Measurements from ENCODE around the gene XAGE2.
A peak's percentile ranks its signal among the peaks of the same experiment; 100 is the strongest.
"Not testable (repeated sequence)": the region's sequence is repeated elsewhere in the genome, so short reads cannot be mapped to it uniquely, and the experiment has no call there.

The XAGE2 gene, protein sequence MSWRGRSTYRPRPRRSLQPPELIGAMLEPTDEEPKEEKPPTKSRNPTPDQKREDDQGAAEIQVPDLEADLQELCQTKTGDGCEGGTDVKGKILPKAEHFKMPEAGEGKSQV

DNA sequence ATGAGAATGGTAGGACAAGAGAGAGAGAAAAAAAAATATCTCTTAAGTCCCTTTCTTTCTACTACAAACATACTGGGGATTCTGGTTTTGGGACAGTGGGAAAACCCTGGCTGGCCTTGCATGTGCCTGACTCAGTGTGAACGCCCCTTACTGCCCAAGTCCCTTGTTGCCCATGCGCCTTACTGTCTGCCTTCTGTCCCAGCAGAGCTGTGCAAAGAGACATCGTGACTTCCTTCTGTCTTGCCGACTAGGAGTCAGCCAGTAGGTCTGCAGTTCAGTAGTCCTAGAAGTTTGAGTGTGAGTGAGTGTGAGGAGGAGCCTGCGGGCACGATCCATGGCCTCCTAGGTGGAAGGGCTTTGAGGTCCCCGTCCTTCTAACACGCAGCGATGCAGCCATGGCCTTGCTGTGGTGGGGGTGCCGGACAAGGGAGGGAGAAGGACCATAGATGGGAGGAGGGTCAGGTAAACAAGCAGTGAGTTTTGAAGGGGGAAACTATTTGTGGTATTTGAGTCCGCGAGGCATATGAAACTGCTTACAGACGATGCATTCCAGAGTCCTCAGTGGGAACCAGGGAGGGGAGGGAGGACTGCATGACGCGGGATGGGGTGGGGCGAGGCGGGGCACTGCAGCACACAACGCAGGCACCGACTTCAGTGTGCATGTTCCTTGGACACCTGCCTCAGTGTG lies at the start of gene XAGE2:
Gene XAGE2, plus strand, starts transcription at position 654 of the 688 bp plus-strand sequence. CDS start 994 bp downstream, outside the sequence.
- FAIRE-seq (no peak), DNase-seq (ENCODE audit: low spot score) (no peak)

DNA sequence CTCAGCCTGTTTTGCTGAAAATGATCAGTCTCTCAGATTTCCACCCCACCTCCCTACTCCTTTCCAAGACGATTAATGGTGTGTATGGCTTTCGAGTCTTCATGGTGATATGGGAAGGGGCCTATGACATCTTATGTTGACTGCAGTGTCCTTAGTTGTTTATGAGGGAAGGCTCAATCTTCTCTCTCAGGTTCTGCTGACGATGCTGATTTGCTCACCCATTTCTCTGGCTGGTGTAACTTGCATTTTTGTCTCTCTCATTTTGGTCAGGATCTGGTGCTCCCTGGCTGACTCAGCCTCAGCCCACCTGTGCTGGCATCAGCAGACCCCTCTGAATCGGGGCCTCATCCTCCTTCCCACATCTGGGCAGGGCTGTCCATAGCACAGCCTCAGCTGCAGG lies 31.4 kb upstream of the XAGE2 start:
- DNase-seq (ENCODE audit: low spot score): no peak
- no peak for FAIRE-seq

DNA sequence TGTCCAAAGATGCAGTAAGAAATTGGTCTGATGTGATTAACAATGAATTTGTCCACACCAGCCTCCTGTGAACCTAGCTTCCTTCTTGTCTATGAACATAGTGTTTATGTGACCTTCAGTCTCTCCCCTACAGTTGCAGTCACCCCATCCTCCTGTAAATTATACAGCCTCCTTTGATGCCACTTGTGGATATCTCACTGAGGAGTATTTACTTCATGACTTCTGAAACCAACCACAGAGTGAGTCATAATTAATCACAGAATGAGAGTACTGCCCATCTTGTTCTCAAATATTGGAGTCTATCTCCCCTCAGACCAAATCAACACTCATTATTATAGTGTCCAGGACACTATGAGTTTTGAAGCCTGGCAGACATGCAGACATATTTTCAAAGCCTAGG lies 27.3 kb upstream of the XAGE2 start:
- DNase-seq (ENCODE audit: low spot score): peak; percentile 30
- FAIRE-seq: no peak

DNA sequence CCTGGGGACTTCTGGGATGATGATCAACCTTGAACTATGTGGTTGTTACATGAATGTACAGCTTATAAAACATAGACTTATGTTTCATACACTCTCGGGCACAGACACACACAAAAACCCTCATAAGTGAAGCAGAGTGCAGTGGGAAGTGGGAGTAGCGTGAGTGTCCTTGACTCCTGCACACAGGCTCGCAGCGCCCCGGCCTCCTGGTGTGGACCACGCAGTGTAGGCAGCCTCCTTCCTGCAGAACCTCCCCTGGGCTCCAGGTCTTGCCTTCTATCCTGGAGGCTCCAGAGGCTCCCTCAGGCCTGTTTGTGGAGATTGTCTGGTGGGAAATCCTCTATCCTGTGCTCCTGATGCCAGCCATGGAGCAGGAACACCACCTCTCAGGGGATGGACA lies 25.7 kb upstream of the XAGE2 start:
- not testable (repeated sequence) for DNase-seq (ENCODE audit: low spot score); FAIRE-seq

DNA sequence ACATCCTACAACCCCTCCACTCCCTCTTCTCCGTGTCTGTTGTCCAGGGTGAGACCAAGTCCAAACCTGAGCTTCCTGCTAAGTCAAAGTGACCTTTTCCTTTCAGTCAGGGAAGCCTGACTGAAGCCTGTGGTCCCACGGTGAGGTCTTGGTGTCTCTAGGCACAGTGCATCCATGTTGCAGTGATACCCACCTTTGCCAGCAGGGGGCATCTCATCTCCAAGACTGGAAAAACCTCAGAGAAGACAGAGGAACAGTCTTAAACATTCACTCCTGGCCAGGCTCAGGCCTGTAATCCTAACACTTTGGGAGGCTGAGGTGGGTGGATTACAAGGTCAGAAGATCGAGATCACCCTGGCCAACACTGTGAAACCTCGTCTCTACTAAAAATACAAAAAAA lies 23.4 kb upstream of the XAGE2 start:
- DNase-seq (ENCODE audit: low spot score): not testable (repeated sequence)

DNA sequence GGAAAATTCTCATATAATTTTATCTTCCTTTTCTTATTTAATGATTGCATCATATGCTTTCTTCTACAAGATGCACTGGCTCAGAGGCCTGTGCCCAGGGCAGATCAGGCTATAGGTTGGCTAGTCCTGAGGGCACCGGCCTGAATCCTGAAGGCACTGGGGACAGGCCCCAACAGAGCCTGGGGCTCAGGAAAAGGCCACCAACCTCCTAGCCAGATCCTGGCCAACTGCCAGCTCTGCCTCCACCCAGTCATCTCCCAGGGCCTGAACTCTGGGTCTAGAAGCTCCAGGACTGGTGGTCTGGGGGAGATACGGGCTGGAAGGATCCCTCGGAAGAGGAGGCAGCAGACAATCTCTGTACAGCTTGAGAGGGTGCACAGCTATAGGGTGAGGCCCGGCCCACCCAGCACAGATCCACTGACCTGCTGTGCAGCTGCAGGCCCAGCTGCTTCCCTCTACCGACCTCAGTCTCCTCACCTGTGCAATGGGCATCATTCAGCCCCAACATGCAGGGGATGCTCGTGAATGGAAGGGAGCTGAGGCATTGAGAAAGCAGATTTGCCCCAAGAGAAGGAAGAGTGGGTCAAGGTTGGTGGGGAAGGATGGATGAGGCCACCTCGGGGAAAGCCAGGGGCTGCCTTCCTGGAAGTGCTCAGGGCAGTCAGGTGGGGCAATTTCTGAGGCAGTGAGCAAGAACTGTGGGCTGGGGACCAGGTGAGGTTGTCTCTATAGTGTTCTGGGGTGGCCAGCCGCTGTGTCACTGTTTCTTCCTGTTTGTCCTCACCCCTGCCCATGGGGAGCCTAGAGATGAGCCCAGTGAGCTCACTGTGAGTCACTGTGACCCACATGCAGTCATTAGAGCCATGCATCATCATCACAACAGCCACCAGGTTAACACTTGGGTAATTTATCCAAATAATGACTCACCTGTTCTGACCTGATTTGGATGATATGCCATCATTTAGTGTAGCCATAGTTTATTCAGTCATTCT lies 22.4 kb upstream of the XAGE2 start:
- FAIRE-seq: peak; percentile 84
- peak; percentile 31 for DNase-seq (ENCODE audit: low spot score)

More for the DNA sequence above, 23.4 kb upstream of the XAGE2 start:
- not testable (repeated sequence) for FAIRE-seq

DNA sequence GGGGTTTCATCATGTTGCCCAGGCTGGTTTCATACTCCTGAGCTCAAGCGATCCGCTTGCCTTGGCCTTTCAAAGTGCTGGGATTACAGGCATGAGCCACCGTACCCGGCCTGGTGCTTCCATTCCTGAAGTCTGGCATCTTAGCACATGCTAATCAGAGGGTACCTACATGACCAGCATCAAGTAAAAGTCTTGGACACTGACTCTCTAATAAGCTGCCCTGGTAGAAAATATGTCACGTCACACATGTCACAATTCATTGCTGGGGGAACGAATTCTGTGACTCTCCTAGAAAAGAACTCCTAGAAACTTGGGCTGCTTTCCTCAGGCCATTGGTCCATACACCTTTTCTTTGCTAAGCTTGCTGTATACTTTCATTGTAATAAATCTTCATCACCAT lies 19.1 kb upstream of the XAGE2 start:
- no peak for FAIRE-seq
- DNase-seq (ENCODE audit: low spot score): no peak

DNA sequence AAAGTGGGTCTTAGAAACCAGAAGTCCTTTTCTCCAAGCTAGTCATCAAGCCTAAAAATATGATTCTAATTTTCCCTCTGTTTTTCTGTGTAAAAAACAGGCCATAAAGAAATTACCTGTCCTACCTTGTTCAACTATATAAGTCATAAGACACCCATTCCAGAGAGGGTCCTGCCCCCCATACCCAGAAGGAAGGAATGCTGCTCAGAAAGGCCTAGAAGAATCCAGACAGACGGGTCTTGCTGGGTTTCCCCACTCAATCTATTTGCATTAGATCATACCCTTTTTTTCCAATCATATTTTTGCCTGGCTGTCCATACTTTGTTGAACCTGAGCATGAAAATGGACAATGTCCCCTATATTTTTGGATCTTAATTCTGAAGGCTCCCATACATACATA lies 16.3 kb upstream of the XAGE2 start:
- FAIRE-seq (no peak), DNase-seq (ENCODE audit: low spot score) (no peak)

DNA sequence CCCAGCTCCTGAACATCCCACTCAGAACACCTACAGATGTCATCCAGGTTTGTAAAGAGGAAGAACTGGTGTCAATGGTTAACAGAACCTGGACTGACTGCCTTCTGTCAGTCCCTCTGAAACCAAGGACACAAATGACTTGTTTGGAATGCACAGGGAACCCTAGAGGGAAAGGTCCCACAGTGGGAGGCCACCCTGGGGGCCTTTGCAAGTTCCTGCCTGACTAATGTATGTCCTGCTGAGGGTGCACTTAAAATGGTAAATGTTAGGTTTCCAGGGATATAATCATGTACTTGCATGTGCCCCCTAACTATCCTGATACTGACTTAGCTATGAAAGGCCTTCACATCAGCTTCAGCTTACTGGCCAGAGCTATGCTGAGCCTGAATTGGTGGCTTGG lies 15.0 kb upstream of the XAGE2 start:
- DNase-seq (ENCODE audit: low spot score): no peak
- FAIRE-seq: no peak

DNA sequence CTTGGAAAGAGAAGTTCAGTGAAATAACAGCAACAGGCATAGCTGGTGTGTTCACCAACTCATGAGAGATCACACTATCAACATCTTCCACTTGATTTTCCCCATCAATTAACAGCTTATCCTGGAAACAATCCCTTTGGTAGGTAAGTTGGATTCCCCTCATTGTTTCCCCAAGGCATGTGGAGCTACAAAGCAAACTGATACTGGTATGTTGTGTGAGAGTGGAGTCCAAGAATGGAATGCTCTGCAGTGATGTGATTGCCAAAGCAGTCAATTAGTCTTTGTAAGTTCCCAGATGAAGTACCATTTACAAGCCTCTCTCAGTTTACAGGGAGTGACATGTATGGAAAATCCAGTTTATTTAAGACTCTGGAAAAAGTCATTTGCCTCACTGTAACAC lies 13.7 kb upstream of the XAGE2 start:
- no peak for DNase-seq (ENCODE audit: low spot score)
- no peak for FAIRE-seq

DNA sequence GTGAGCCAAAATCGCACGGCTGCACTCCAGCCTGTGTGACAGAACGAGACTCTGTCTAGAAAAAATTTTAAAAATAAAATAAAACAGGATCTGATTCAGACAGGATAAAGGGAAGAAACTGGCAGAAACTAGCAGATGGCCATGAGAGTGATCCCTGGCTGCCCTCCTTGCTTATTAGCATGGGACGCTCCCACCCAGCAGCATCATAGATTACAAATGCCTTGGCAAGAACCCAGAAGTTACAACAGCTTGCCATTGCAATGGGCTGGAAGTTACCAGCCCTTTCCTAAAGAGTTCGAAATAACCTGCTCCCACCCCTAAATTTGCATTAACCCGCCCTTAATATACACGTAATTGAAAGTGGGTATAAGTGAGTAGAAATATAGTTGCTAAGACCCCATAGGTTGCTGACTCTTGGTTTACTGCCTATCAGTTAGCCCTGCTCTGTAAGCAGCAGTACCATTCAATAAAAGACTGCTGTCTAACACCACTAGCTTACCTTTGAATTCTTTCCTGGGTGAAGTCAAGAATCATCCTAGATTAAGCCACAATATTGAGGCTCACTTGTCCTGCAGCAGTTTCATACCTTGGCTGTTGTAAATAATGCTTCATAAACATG lies 9.1 kb upstream of the XAGE2 start:
- no peak for DNase-seq (ENCODE audit: low spot score)

DNA sequence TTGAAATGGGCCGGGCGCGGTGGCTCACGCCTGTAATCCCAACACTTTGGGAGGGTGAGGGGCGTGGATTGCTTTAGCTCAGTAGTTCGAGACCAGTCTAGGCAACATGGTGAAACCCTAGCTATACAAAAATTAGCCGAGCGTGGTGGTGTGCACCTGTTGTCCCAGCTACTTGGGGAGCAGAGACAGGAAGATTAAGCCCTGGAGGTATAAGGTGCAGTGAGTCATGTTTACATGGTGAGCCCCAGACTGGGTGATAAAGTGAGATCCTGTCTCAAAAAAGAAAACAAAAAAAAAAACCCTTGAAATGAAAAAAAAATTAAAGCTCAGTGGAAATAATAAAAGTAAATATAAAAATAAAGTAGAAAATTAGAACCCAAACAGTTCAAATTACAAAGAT lies 6.9 kb upstream of the XAGE2 start:
- FAIRE-seq: no peak
- no peak for DNase-seq (ENCODE audit: low spot score)

More for the DNA sequence above, 9.1 kb upstream of the XAGE2 start:
- no peak for FAIRE-seq

DNA sequence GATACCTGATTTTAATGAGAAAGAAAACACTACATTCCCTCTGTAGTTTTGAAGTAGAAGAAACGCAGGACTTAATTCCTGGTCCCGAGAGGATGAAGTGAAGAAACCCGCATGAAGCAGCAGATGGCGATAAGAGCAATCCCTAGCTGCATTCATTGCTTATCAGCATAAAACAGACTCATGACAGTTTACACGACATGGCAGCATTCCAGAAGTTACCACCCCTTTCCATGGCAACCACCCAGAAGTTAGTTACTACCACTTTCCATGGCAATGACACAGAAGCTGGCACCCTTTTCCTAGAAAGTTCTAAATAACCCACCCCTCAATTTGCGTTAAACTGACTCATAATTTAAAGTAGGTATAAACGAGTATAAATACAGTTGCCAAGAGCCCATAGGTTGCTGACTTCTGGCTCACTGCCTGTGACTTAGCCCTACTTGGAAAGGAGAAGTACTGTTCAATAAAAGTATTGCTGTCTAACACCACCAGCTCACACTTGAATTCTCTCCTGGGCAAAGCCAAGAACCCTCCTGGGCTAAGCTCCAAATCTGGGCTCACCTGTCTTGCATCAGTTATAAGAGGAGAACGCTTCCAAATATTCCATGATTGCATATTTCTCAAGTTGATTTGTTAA lies 5.5 kb upstream of the XAGE2 start:
- FAIRE-seq (no peak), DNase-seq (ENCODE audit: low spot score) (peak; percentile 23)

DNA sequence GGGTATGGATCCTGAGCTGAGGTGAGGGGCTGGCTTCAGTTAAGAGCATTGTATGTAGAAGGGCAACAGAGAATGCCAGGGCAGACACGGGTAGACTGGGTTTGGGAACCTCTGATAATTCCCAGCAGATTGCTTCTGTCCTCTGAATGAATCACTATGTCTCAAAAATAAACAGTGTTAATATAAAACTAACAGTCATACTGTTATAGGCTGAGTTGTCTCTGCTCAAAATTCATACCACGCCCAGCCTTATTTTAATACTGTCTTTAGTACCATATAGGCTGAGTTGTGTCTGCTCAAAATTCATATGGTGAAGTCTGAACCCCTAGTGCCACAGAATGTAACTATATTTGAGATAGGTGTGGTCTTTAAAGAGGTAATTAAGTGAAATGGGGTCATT lies 10.0 kb downstream of the XAGE2 start:
- no peak for DNase-seq (ENCODE audit: low spot score)
- FAIRE-seq: no peak

DNA sequence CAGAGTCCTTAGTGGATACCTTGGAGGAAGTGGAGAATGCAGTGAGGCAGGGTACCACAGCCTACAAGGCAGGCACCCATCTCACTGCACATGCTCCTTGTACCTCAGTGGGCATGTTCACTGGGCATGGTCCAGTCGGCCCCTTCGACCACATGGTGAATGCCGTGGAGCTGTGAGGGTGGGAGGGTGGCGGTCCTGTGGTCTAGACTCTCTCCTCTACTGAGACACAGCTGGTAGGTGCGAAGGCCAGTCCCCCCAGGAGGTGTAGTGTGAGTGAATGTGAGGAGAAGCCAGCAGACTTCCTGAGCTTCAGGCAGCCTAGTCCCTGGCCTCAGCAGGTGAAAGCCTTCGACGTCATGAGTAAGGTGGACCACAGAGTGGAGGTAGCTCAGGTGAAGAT lies 12.2 kb downstream of the XAGE2 start:
- DNase-seq (ENCODE audit: low spot score) (no peak), FAIRE-seq (no peak)

DNA sequence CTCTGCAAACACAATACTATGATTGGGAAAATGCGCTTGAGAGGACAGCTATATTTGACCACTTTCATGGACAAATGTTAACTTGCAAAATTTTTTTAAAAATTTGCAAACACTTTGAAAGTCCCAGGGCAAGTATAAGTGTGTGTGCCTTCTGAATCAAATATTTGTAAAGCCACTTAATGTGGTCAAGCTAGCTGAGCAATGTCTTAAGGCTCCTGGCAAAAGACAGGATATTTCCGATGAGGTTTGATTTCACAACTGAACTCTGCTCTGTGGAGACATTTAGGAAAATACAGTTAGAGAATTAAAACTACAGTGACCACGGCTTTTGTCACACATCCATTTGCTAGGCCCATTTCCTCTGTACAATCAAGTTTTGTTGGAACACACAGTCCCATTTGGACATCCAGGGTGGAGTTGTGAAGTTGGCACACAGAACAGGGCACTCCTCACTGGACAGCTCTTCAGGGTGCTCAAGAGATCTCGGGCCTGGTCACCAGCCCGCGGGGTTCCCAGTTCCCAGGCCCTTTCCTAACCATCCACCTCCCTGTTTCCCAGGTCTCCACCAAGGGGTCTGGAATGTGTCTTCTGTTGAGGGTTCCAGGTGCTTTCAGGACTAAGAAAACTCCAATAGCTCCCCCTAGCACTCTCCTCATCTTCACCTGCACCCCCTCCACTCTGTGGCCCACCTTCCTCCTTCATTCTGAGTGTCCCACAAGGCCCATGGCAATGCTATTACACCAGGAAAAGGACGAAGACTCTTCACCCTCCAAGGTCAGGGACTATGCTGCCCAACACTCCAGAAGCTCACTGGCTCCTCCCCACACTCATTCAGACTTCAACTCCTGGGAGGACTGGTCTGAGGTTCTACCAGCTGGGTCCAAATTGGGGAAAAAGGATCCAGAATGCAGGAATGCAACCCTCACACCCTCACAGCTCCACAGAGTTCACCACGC lies 41.9 kb downstream of the XAGE2 start:
- no peak for FAIRE-seq
- DNase-seq (ENCODE audit: low spot score): no peak

DNA sequence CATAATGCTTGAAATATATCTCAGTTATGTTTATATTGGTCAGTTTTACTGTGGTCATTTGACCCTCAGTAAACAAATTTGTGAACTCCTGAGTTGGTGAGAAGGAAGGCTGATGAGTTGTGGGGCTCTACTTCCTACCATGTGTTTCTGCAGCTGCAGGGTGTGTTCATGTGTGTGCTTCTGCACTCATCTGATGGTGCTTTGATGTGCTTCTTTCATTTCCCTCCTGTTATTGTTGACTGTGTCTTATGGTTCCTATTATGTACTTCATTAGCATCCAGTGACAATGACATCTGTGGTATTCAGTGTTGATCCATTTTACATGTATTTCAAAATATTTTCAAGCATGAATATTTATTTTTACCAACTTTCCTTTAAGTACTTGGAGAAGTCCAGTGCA lies 46.5 kb downstream of the XAGE2 start:
- DNase-seq (ENCODE audit: low spot score) (no peak), FAIRE-seq (no peak)

DNA sequence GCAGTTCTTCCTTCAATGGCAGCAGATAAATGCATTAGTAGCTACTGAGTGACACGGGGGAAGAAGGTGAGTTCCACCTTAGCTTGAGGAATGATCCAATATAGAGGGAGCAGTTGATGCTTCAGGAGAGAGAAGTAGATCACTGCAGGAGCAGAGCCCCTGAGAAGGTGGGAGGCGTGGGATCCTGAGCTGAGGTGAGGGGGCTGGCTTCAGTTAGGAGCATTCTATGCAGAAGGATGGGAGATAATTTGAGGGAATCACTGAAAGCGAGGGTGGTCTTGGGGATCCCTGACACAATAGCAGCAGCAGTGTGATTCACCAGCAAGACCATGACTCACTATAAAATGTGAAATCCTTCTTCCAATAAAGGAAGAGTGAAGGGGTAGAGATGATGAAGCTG lies 48.0 kb downstream of the XAGE2 start:
- FAIRE-seq (no peak), DNase-seq (ENCODE audit: low spot score) (no peak)

DNA sequence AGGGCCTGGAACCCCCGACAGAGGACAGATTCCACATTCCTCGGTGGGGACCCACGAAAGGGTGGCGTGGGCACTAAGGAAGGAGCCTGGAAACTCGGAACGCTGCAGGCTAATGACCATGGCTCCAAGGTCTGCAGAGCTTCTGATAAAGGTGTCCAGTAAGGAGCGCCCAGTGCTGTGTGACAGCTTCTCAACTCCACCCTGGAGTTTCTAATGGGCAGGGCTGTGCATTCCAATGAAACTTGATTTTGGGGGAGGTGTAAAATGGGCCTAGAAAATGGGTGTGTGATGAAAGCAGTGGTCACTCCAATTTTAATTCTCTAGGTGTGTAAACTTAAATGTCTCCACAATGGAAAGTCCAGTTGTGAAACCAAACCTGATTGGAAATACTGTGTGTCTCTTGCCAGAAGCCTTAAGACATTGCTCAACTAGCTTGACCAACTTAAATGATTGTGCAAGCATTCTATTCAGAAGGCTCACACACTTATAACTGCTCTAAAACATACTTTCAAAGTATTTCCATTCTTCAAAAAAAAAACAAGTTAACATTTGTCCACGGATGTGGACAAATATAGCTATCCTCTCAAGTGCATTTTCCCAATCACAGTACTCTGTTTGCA lies 52.1 kb downstream of the XAGE2 start:
- DNase-seq (ENCODE audit: low spot score): no peak
- FAIRE-seq: no peak

DNA sequence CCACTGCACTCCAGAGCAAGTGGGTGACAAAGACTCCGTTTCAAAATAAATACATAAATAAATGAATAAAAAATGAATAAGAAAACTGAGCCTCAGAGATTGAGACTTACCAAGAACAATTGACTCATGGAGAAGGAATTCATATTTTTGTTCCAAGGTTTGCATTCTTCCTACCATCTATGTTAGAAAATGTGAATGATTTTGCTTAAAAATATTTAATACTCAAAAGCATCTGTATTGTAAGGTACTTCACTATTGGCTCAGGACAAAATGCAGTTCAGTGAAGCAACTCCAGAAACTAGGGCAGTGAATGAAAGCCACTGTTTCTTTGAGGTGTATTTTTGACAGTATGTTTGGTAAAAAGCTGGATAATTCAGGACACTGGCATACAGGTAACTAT lies 54.1 kb downstream of the XAGE2 start:
- DNase-seq (ENCODE audit: low spot score) (no peak), FAIRE-seq (no peak)
